H1 (cell line): Measurements from ENCODE around the gene XYLB. TPM values are rescaled to one million over a fixed set of nuclear protein-coding genes. Genes with fewer than 3 reads are reported as not detected.

Source experiments
- CTCF ChIA-PET: fragments of 300-600 bp; sonication (Branson Sonifier 250); formaldehyde crosslinking; loops from one replicate; lab custom pipeline; 2021; ENCODE audit not compliant: partially characterized antibody; lab: Charles Lee
- POLR2A ChIA-PET: fragments of 300-600 bp; sonication (Branson Sonifier 250); formaldehyde crosslinking; loops from one replicate; lab custom pipeline; 2021; ENCODE audit warnings: inconsistent platforms; ENCODE audit not compliant: partially characterized antibody; lab: Charles Lee
- DNase-seq, 2 experiments: peaks; one replicate each; pipeline versions ENCODE4 v3.0.0 to v3.0.0-alpha.2; 2010 to 2022; ENCODE audit warnings: low spot score in 2 of 2, low read depth in 1 of 2, mixed read lengths in 1 of 2
- FAIRE-seq: peaks from 2 replicates; lab custom pipeline; 2011; peaks lifted over from hg19 to GRCh38; lab: Jason Lieb, UNC
- H2AFZ ChIP-seq: 2 replicates; pipeline ENCODE4 v1.8.1; 2012; ENCODE audit warnings: low read length, inconsistent platforms
- H2AK5ac ChIP-seq: 2 replicates; pipeline ENCODE4 v1.6.1; 2013; ENCODE audit warnings: low read depth, low read length
- H2BK120ac ChIP-seq: replicated peaks from 2 replicates; pipeline ENCODE3; 2013; ENCODE audit warnings: low read depth, low read length, inconsistent platforms
- H2BK12ac ChIP-seq: 2 replicates; pipeline ENCODE4 v1.6.1; 2013; ENCODE audit warnings: low read depth, low read length
- H2BK15ac ChIP-seq: 2 replicates; pipeline ENCODE4 v1.6.1; 2013; ENCODE audit warnings: low read length
- H2BK20ac ChIP-seq: 2 replicates; pipeline ENCODE4 v1.6.1; 2013; ENCODE audit warnings: low read length
- H2BK5ac ChIP-seq: 2 replicates; pipeline ENCODE4 v1.6.1; 2013; ENCODE audit warnings: low read depth, low read length
- H3K14ac ChIP-seq: 2 replicates; pipeline ENCODE4 v1.6.1; 2013; ENCODE audit warnings: inconsistent platforms; ENCODE audit not compliant: insufficient read length
- H3K18ac ChIP-seq: 2 replicates; pipeline ENCODE4 v1.6.1; 2013; ENCODE audit warnings: low read length; ENCODE audit errors: extremely low read depth
- H3K23ac ChIP-seq: 2 replicates; pipeline ENCODE4 v1.6.1; 2013; ENCODE audit warnings: inconsistent platforms; ENCODE audit not compliant: insufficient read length
- H3K23me2 ChIP-seq: 2 replicates; pipeline ENCODE4 v1.6.1; 2013; ENCODE audit warnings: low read depth, low read length
- H3K27ac ChIP-seq: 2 replicates; pipeline ENCODE4 v1.6.1; 2011; ENCODE audit warnings: low read depth, low read length, inconsistent platforms
- H3K27me3 ChIP-seq, 4 experiments: replicated peaks in 1 of 4; 1 replicate in 1 of 4; 2 replicates in 3 of 4; pipeline versions ENCODE4 v1.6.1 to v1.8.1; 2011 to 2013; ENCODE audit warnings: low read length in 3 of 4, mild to moderate bottlenecking in 3 of 4, inconsistent platforms in 2 of 4, mixed read lengths in 2 of 4, moderate library complexity in 1 of 4; ENCODE audit not compliant: control insufficient read depth in 3 of 4, insufficient read depth in 3 of 4; ENCODE audit errors: extremely low read depth in 1 of 4
- H3K36me3 ChIP-seq, 4 experiments: 2 replicates each; pipeline versions ENCODE4 v1.6.1 to v1.8.1; 2011 to 2013; ENCODE audit warnings: mild to moderate bottlenecking in 4 of 4, low read length in 3 of 4, moderate library complexity in 2 of 4, control low read depth in 1 of 4, inconsistent platforms in 1 of 4; ENCODE audit not compliant: insufficient read depth in 4 of 4, control insufficient read depth in 2 of 4
- H3K4ac ChIP-seq: replicated peaks from 2 replicates; pipeline ENCODE3; 2013; ENCODE audit warnings: low read length, low read depth, mixed read lengths, inconsistent platforms; ENCODE audit not compliant: insufficient read length
- H3K4me1 ChIP-seq, 4 experiments: replicated peaks in 1 of 4; 1 replicate in 1 of 4; 2 replicates in 3 of 4; pipeline versions ENCODE4 v1.6.1 to v1.8.1; 2011 to 2013; ENCODE audit warnings: low read length in 3 of 4, inconsistent platforms in 2 of 4, mixed read lengths in 1 of 4; ENCODE audit not compliant: insufficient read depth in 4 of 4, control insufficient read depth in 3 of 4
- H3K4me2 ChIP-seq, 2 experiments: 2 replicates each; pipeline versions ENCODE4 v1.6.1 to v1.8.1; 2011 to 2013; ENCODE audit warnings: low read depth in 2 of 2, low read length in 2 of 2, control low read depth in 1 of 2, inconsistent platforms in 1 of 2, mild to moderate bottlenecking in 1 of 2; ENCODE audit not compliant: insufficient read depth in 1 of 2
- H3K4me3 ChIP-seq, 4 experiments: fragments of 200-600, 300-600 bp in 1 of 4; sonication (generic), shearing (Covaris generic), sonication (Bioruptor Twin) in 1 of 4; 2 replicates each; pipeline versions ENCODE4 v1.5.1 to v1.8.1; 2011 to 2016; ENCODE audit warnings: low read length in 4 of 4, low read depth in 3 of 4, control low read depth in 2 of 4, inconsistent platforms in 2 of 4, mild to moderate bottlenecking in 2 of 4, mixed read lengths in 1 of 4, moderate library complexity in 1 of 4; ENCODE audit not compliant: insufficient read depth in 2 of 4; ENCODE audit errors: extremely low read depth in 1 of 4
- H3K56ac ChIP-seq: replicated peaks from 2 replicates; pipeline ENCODE3; 2013; ENCODE audit warnings: low read depth, mild to moderate bottlenecking, mixed read lengths, low read length, inconsistent platforms; ENCODE audit not compliant: insufficient read length
- H3K79me1 ChIP-seq: 2 replicates; pipeline ENCODE4 v1.6.1; 2013; ENCODE audit warnings: low read depth, low read length, control low read depth
- H3K79me2 ChIP-seq, 2 experiments: 2 replicates each; pipeline versions ENCODE4 v1.6.1 to v1.8.1; 2012 to 2013; ENCODE audit warnings: low read length in 2 of 2, mild to moderate bottlenecking in 2 of 2, inconsistent platforms in 1 of 2; ENCODE audit not compliant: insufficient read depth in 2 of 2, control insufficient read depth in 1 of 2
- H3K9ac ChIP-seq, 4 experiments: replicated peaks in 1 of 4; 1 replicate in 1 of 4; 2 replicates in 3 of 4; pipeline versions ENCODE4 v1.6.1 to v1.8.1; 2011 to 2013; ENCODE audit warnings: low read depth in 3 of 4, low read length in 3 of 4, control low read depth in 2 of 4, mild to moderate bottlenecking in 2 of 4, moderate library complexity in 2 of 4, inconsistent platforms in 1 of 4; ENCODE audit errors: extremely low read depth in 1 of 4
- H3K9me3 ChIP-seq, 2 experiments: 2 replicates each; pipeline versions ENCODE4 v1.6.1 to v1.8.1; 2012 to 2013; ENCODE audit warnings: mild to moderate bottlenecking in 2 of 2, moderate library complexity in 2 of 2, control low read depth in 1 of 2, inconsistent platforms in 1 of 2, low read depth in 1 of 2, low read length in 1 of 2, mixed read lengths in 1 of 2; ENCODE audit not compliant: insufficient read depth in 2 of 2
- H4K20me1 ChIP-seq, 2 experiments: replicated peaks in 1 of 2; 2 replicates each; pipeline versions ENCODE3 to v1.8.1; 2011 to 2013; ENCODE audit warnings: inconsistent platforms in 2 of 2, low read length in 2 of 2, mild to moderate bottlenecking in 1 of 2; ENCODE audit not compliant: insufficient read depth in 2 of 2, control insufficient read depth in 1 of 2
- H4K5ac ChIP-seq: 2 replicates; pipeline ENCODE4 v1.6.1; 2013; ENCODE audit warnings: low read length, low read depth, mixed read lengths, inconsistent platforms; ENCODE audit not compliant: insufficient read length
- H4K8ac ChIP-seq: 2 replicates; pipeline ENCODE4 v1.8.0; 2013; ENCODE audit warnings: mild to moderate bottlenecking, moderate library complexity, low read length, inconsistent platforms; ENCODE audit not compliant: insufficient read depth; ENCODE audit errors: extremely low read depth
- H4K91ac ChIP-seq: replicated peaks from 2 replicates; pipeline ENCODE3; 2013; ENCODE audit warnings: low read length, mixed read lengths, inconsistent platforms; ENCODE audit not compliant: insufficient read length
- CTCF ChIP-seq, 3 experiments: IDR thresholded peaks; 1 replicate in 2 of 3; 2 replicates in 1 of 3; pipeline versions ENCODE4 v1.5.1 to v1.6.1; 2011; ENCODE audit warnings: low read length in 3 of 3, mild to moderate bottlenecking in 3 of 3, inconsistent platforms in 2 of 3, low read depth in 1 of 3, moderate library complexity in 1 of 3; ENCODE audit not compliant: insufficient read depth in 1 of 3; ENCODE audit errors: control extremely low read depth in 1 of 3
- JUN ChIP-seq: IDR thresholded peaks from 2 replicates; pipeline ENCODE4 v1.6.1; 2011; ENCODE audit warnings: low read depth, mild to moderate bottlenecking, improper control_type of control experiment, low read length
- NANOG ChIP-seq: IDR thresholded peaks from 2 replicates; pipeline ENCODE4 v1.6.1; 2011; ENCODE audit warnings: low read length, low read depth, mild to moderate bottlenecking, inconsistent platforms; ENCODE audit not compliant: insufficient read depth, poor library complexity, severe bottlenecking
- RAD21 ChIP-seq, 2 experiments: IDR thresholded peaks in 1 of 2; conservative IDR thresholded peaks in 1 of 2; 2 replicates each; pipeline ENCODE4 v1.6.1; 2011; ENCODE audit warnings: low read depth in 2 of 2, low read length in 2 of 2, improper control_type of control experiment in 1 of 2, inconsistent platforms in 1 of 2, mild to moderate bottlenecking in 1 of 2, moderate library complexity in 1 of 2
- RFX5 ChIP-seq: IDR thresholded peaks from 2 replicates; pipeline ENCODE4 v1.6.1; 2011; ENCODE audit warnings: low read depth, low read length, improper control_type of control experiment, borderline replicate concordance
- RXRA ChIP-seq: IDR thresholded peaks from 2 replicates; pipeline ENCODE4 v1.6.1; 2011; ENCODE audit warnings: low read depth, mild to moderate bottlenecking, low read length, moderate library complexity; ENCODE audit not compliant: insufficient read depth
- SAP30 ChIP-seq: fragments of 300-600 bp; sonication (generic); IDR thresholded peaks from 2 replicates; pipeline ENCODE4 v1.7.1; 2012; ENCODE audit warnings: low read length, moderate library complexity, mild to moderate bottlenecking, inconsistent platforms; ENCODE audit not compliant: insufficient read depth, insufficient replicate concordance
- WGBS, 2 experiments: shearing (Covaris generic) in 1 of 2; methylation state at CpG; one replicate each; pipeline versions ENCODE4 v1.1.6 to v1.1.7; 2013 to 2015; ENCODE audit warnings: low lambda C conversion rate in 2 of 2, mixed read lengths in 2 of 2, inconsistent platforms in 1 of 2, low coverage in 1 of 2, missing lambda C conversion rate in 1 of 2; ENCODE audit not compliant: insufficient replicate concordance in 2 of 2, insufficient coverage in 1 of 2, insufficient read length in 1 of 2; ENCODE audit errors: extremely low coverage in 1 of 2, missing lambda C conversion rate in 1 of 2; 5-methylcytosine and 5-hydroxymethylcytosine counted together
- polyA plus RNA-seq, 7 experiments: library from polyadenylated mRNA; depleted of rRNA in 3 of 7; stranded (reverse) in 5 of 7; unstranded in 2 of 7; fragments of >200 nt in 5 of 7; fragments of 200-250 nt in 2 of 7; gene quantifications; 1 replicate in 5 of 7; 2 replicates in 1 of 7; 4 replicates in 1 of 7; pipeline versions ENCODE4 v1.2.1 to v1.2.3, GENCODE V29; 2011 to 2013; ENCODE audit warnings: missing spikeins in 2 of 7, mixed read lengths in 2 of 7
- total RNA-seq: library from RNA; stranded (reverse); fragmentation: NEBNext Ultra II Directional; extraction: Animal tissue kit (Norgen Biotek cat#: 25700); gene quantifications from 2 replicates; pipeline ENCODE4 v1.2.1, GENCODE V29; 2021

Gene XYLB
- total and polyA plus RNA-seq, 2 of the 8 experiments (the other 6 are each of a cell fraction or from before 2014, with no cell fraction given), result 1.7 to 5.5 TPM

- TF ChIP-seq RFX5, result peak; percentile 41; the same call in 1 of the 2 replicates
- no peak for TF ChIP-seq NANOG
- no peak for TF ChIP-seq JUN
- TF ChIP-seq RXRA, result no peak
- TF ChIP-seq SAP30, result no peak
- peak; percentile 4 to 32; a peak in 2 of 4 replicates for TF ChIP-seq RAD21 (IDR thresholded peaks at IDR 0.05 in 1 of 2, conservative IDR thresholded peaks at IDR 0.05 in 1 of 2; ENCODE audit: low read depth in 2 of 2, low read length in 2 of 2)
- TF ChIP-seq CTCF (IDR thresholded peaks at IDR 0.05; ENCODE audit: control extremely low read depth in 1 of 3, insufficient read depth in 1 of 3, low read depth in 1 of 3, low read length in 3 of 3), result peak; percentile 5 to 30 (median 16); a peak in 3 of 4 replicates
- Histone ChIP-seq H3K23me2 (no peaks in the 10 kb centered on the region), H3K56ac (no peak overlapping the region), H4K5ac (no peak overlapping the region), H3K27me3 (no peaks in the 10 kb centered on the region), H4K20me1 (no peaks in the 10 kb centered on the region), H3K36me3 (peaks cover 0 to 8% (median 5%) of the 10 kb centered on the region in 4 experiments; a peak in 3 of 8 replicates), H4K8ac (no peak overlapping the region), H3K79me2 (no peaks in the 10 kb centered on the region), H4K91ac (no peak overlapping the region), H2BK12ac (no peak overlapping the region), H2AK5ac (no peak overlapping the region), H3K4ac (no peak overlapping the region), H2AFZ (no peak overlapping the region), H3K9ac (no peak overlapping the region), H3K4me2 (no peak overlapping the region), H2BK5ac (no peak overlapping the region), H2BK15ac (no peak overlapping the region), H3K79me1 (no peaks in the 10 kb centered on the region), H3K14ac (no peak overlapping the region), H3K4me1 (no peaks in the 10 kb centered on the region; a peak in 1 of 7 replicates), H3K27ac (no peak overlapping the region), H3K4me3 (no peak overlapping the region), H3K9me3 (peaks cover 4 to 8% of the 10 kb centered on the region in 2 experiments; a peak in 2 of 4 replicates), H3K23ac (no peak overlapping the region), H2BK20ac (no peak overlapping the region), H2BK120ac (no peak overlapping the region), H3K18ac (no peak overlapping the region)
- CTCF ChIA-PET, result interaction anchor here (0.7 to 1.8 kb wide), 8 partner anchors 10 to 251 kb away, joined by 3 to 13 read pairs (median 4); partner anchors contain the start of gene XYLB
- no peak for DNase-seq
- 84% methylated on average over 5 of the region's 5 CpGs; no CpG with 5 or more reads in 1 of the 2 experiments for WGBS, 2 experiments
- POLR2A ChIA-PET, result no interaction called here
- no peak for FAIRE-seq
Observed at GRCh38 chr3:38368238-38368637, 21.7 kb downstream of the XYLB start.
